OCI-LY1 (cell line): ENCODE results near the gene DUSP22.

ENCODE experiments used
- CTCF ChIP-seq: fragments of 200-600 bp; sonication (generic), shearing (Covaris generic); IDR thresholded peaks from 2 replicates; pipeline ENCODE4 v1.5.1; 2017; ENCODE audit warnings: mild to moderate bottlenecking, antibody characterized with exemption, low read length, moderate library complexity, mixed read lengths
- EZH2 ChIP-seq: fragments of 200-600 bp; sonication (generic), shearing (Covaris generic); IDR thresholded peaks from 2 replicates; pipeline ENCODE4 v1.8.0; 2017; ENCODE audit warnings: borderline replicate concordance, mixed run types, mild to moderate bottlenecking, antibody characterized with exemption, low read length, moderate library complexity, mixed read lengths

- TF ChIP-seq CTCF (no peak), EZH2 (no peak)
Observed at GRCh38 chr6:383856-384255, 91.6 kb downstream of the DUSP22 start.
